NCI-H146 (cell line): ENCODE data around the gene CFAP43.
A peak's percentile ranks its signal among the peaks of the same experiment; 100 is the strongest.

Source experiments
- DNase-seq: peaks from one replicate; lab custom pipeline; 2025; lab: John Stamatoyannopoulos, UW

Gene CFAP43

GRCh38 chr10:104139221-104139620 lies 92.9 kb downstream of the CFAP43 start:
- no peak for DNase-seq

- DNase-seq: no peak
Observed at GRCh38 chr10:104138131-104138530, 94.0 kb downstream of the CFAP43 start.

GRCh38 chr10:104130041-104130440 lies 102.1 kb downstream of the CFAP43 start:
- no peak for DNase-seq

GRCh38 chr10:104128214-104128613 lies 104.0 kb downstream of the CFAP43 start:
- no peak for DNase-seq

- peak; percentile 56 for DNase-seq
Observed at GRCh38 chr10:104127411-104127810, 104.8 kb downstream of the CFAP43 start.

DNA sequence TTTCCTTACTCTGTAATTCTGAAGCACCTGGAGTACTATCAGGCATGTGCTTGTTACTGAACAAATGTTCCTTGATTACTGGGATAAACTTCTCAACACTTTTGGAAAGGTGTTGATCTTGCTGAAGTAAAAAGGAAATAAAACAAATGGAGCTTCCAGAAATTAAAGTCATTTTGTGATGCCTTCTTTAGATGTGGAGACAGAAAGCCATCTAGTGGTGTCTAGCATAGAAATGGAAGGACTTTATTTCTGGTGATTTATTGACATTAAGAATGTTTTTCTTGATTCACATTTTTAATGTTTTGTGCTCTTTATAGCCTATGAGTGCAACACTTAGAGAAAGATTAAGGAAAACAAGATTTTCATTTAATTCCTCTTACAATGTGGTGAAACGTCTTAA lies 108.8 kb downstream of the CFAP43 start:
- no peak for DNase-seq

- DNase-seq: peak; percentile 79
Observed at GRCh38 chr10:104122225-104123107, 109.7 kb downstream of the CFAP43 start.

GRCh38 chr10:104121485-104122224 lies 110.5 kb downstream of the CFAP43 start, which contains the start of gene SFR1:
TSS of gene SFR1 (plus strand) at chr10:104122171. CDS start at chr10:104122184, 13 bp downstream.
- peak; percentile 98 for DNase-seq

DNA sequence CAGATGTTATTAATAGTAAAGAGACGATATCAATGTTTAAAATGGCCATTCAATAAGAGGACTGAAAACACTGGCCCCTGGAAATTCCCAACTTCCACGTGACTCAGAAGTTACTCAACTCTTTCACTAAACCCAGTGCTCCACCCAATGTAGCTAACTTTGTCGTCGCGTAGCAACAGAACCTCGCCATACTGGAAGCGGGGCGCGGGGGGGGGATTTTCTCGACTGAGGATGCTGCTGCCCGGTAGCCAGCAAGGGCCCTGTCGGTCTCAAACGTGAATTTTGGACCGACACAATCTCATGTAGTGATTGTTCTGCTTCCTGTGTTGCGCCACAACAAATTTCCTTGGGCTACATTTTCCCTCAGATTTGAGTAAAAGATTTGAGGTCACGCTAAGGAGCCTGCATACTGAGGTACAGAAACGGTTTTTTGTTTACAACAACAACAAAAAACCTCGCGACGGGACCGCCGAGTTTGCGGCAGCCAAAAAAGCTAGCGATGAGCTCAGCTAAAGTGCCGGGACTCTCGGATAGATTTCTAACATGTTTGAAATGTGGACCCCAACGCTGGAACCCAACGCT lies 111.2 kb downstream of the CFAP43 start:
- peak; percentile 56 for DNase-seq

DNA sequence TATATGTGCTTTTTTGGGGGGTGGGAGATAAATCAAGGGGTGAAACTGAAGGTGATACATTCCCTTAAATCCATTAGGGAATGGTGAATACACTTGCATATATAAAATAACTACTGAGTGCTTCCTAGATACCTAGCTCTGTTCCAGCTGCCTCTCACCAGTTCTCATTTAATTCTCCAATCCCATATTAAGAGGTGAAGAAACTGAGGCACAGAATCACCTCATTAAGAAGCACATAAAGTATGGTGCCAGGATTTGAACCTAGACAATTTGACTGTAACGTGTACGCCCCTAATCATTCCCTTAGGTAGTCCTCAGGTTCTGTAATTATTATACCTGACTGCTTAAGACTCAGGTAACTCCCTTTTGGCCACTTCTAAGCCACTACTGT lies 111.7 kb downstream of the CFAP43 start:
- DNase-seq: no peak

DNA sequence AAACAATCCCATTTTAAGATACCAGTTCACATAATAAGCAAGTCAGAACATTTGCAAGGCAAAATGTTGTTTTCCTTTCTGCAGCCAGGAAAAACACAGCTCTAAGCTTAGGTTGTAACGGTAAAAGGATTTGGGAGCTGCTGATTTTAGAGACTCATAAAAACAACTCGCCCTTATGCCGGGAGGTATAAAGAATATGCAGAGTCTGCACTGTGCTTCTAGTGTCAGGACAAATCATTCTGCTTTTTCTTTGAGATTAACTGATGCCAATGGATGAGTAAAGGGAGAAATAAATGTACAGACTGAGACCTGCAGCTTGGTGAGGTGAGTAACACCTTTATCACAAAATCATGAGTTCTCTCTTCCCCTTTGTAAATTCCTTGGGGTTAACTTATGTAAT lies 112.2 kb downstream of the CFAP43 start:
- no peak for DNase-seq

DNA sequence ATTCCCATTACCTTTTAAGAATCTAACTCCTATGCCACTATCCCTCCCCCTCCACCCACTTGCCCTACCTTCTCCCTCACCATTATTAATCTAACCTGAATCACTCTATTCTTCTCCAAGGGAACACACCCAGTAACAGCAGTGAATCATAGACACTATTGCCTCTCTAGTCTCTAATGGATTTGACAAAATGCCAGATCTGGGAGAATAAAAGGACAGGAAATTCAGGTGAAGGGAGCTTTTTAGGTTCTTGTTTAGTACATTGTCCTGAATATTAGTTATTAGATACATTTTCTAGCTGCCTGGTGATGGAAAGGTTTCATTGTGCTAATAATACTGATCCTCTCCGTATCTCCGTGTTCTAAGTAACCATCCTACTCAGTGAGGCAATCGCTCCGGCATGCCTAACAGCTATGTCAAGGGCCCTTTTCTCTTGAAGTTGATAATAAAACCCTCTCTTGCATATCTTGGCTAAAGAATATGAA lies 114.3 kb downstream of the CFAP43 start:
- DNase-seq: peak; percentile 32

DNA sequence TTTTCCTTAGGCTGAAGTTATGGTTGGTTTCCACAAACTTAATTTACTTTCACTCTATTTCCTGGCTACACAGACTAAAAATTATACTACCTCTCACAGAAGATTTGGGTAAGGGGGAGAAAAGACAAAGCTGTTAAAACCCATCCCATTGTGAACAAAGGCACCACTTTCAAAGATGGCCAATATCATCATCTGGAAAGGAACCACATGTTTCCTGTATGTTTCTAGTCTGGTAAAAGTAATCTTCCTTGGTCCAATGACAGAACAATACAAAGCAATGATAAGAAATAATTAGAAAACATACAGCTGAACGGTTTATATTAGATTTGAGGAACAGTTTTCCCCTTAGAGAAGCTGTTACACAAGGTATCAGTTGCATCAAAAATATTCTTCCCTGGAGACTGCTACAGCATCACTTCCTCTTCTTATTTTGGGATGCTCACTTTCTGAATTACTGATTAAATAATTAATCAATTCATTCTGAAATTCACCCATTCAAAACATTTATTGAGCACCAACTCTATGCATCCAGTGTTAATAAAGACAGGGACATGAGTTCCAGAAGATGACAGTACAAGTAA lies 118.7 kb downstream of the CFAP43 start:
- DNase-seq: no peak

DNA sequence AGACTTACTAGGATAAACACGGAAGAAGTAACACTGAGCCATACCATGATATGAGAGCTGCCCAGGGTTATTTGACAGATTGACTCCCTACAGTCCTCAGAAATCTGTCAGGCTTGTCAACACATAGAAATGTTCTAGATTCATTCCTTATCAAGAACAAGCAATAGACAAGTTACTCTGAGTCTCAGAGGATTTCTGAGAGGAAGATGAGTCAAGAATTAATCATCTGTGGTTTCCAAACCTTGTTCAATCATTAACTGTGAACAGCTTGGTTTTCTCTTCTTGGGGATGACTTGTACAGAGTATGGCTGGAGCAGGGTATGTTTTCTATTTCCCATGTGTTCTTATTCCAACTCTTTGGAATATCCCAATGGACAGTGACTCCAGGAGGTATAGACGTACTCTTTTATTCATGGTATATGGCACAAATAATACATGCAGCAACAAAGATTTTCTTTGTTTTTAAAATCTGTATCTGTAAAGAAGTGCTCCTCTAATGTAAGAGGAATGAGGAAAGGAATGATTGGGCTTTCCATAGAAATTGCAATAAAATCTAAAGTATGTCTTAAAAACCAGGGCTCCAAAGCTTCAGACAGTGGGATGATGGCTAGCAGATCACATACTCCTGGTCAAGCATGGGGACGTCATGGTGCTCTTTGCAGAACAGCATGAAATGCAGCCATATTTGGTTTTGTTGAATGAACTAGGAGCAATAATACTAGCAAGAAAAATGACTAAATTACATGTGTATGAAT lies 122.1 kb downstream of the CFAP43 start:
- DNase-seq: no peak

DNA sequence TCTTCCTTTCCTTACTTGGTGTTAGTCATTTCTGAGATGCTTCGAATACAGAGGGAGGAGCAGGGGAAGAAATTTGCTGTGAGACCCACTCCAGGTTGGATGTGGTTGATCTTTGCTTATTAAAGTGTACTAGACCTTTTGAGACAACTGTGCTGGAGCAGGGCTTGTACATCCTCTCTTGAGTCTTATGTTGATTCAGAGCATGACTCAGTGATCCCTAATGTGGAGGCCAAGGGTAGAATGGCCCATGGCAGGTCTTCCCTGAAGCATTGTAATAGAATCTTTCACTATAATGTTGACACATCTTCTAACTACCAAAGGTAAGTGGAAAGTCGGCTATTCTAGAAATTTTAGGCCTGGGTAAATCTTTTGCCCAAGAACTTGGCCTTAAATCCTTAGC lies 127.2 kb downstream of the CFAP43 start:
- DNase-seq: no peak

DNA sequence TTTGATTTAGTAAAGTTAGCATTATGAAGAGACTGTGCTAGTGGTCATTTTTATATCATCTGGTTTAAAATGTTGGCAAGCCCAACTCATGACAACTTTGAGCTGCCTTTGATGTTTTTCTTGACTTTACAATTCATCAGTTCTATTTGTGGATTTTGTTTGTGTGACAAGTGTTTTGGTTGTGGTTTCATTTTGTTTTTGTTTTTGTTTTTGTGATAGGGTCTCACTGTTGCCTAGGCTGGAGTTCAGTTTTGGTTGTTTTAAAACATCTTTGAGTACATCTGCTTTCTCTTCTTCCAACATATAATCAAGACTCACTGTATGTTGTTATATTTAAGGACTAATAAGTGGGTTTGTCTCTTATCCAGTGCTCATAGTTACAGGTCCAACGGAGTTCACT lies 127.7 kb downstream of the CFAP43 start:
- no peak for DNase-seq

GRCh38 chr10:104103956-104104355 lies 128.2 kb downstream of the CFAP43 start:
- no peak for DNase-seq

DNA sequence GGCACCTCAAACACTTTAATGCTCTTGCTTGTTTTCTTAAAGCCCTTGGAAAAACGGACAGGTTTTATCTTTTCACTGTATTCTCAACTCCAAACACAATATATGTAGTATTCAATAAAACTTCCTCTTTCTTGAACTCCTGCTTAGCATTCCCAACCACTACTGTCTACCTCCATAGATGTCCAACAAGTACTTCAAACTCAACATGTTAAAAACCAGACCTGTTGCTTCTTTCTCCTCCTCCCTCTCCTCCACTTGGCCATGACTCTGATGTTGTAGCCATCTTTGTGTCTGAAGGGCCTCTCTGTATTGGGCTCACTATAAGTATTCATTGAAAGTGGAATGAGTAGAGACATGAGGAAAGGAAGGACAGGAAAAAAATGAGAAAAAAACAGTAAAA lies 130.3 kb downstream of the CFAP43 start:
- no peak for DNase-seq

GRCh38 chr10:104100795-104101194 lies 131.4 kb downstream of the CFAP43 start:
- DNase-seq: no peak

DNA sequence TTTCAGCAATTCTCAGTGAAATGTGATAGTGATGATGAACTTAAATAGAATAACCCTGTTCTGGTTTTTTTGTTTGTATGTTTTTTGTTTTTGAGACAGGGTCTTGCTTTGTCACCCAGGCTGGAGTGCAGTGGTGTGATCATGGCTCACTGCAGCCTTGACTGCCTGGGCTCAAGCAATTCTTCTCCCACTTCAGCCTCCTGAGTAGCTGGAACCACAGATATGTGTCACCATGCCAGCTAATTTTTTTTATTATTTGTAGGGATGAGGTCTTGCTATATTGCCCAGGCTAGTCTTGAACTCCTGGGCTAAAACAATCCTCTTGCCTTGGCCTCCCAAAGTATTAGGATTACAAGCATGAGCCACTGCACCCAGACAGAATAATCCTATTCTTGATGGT lies 132.2 kb downstream of the CFAP43 start:
- no peak for DNase-seq

- no peak for DNase-seq
Observed at GRCh38 chr10:104099269-104099668, 132.9 kb downstream of the CFAP43 start.
